ENCODE measurements around the gene CRYGS.
"Not testable (repeated sequence)": the region's sequence is repeated elsewhere in the genome, so short reads cannot be mapped to it uniquely, and the experiment has no call there.

CRYGS gene

GRCh38 chr3:186532598-186533072, 11.5 kb downstream of the CRYGS start:
- Histone ChIP-seq H3K4me1 (ENCODE audit: control insufficient read depth in 2 of 2, insufficient read depth in 2 of 2, low read length in 2 of 2) (no peaks in the 10 kb centered on the region), H3K9ac (ENCODE audit: low read depth in 1 of 2, low read length in 2 of 2) (no peak overlapping the region), H3K4me3 (ENCODE audit: low read length in 2 of 2) (no peak overlapping the region), H3K36me3 (ENCODE audit: control insufficient read depth in 2 of 2, insufficient read depth in 2 of 2, low read length in 2 of 2) (no peaks in the 10 kb centered on the region), H3K27me3 (ENCODE audit: control insufficient read depth in 2 of 2, insufficient read depth in 2 of 2, low read length in 2 of 2) (no peaks in the 10 kb centered on the region), H3K9me3 (ENCODE audit: control insufficient read depth in 2 of 2, low read length in 2 of 2) (no peaks in the 10 kb centered on the region), H3K27ac (ENCODE audit: low read depth in 2 of 2, low read length in 2 of 2) (no peak overlapping the region)

- H3K36me3 ChIP-seq (ENCODE audit: control insufficient read depth in 2 of 2, insufficient read depth in 2 of 2, low read length in 2 of 2); H3K9me3 ChIP-seq (ENCODE audit: control insufficient read depth in 2 of 2, low read length in 2 of 2); H3K4me1 ChIP-seq (ENCODE audit: control insufficient read depth in 2 of 2, insufficient read depth in 2 of 2, low read length in 2 of 2); H3K4me3 ChIP-seq (ENCODE audit: low read length in 2 of 2); H3K9ac ChIP-seq (ENCODE audit: low read depth in 1 of 2, low read length in 2 of 2); H3K27ac ChIP-seq (ENCODE audit: low read depth in 2 of 2, low read length in 2 of 2); H3K27me3 ChIP-seq (ENCODE audit: control insufficient read depth in 2 of 2, insufficient read depth in 2 of 2, low read length in 2 of 2): not testable (repeated sequence)
Measured at GRCh38 chr3:186531694-186532093, 12.5 kb downstream of the CRYGS start.

- no peaks in the 10 kb centered on the region for H3K4me1 ChIP-seq (ENCODE audit: control insufficient read depth in 2 of 2, insufficient read depth in 2 of 2, low read length in 2 of 2)
Measured at GRCh38 chr3:186530415-186530814, 13.8 kb downstream of the CRYGS start.

GRCh38 chr3:186529201-186529999, 14.8 kb downstream of the CRYGS start:
- no peaks in the 10 kb centered on the region for H3K9me3 ChIP-seq (ENCODE audit: control insufficient read depth in 2 of 2, low read length in 2 of 2)
- H3K4me3 ChIP-seq (ENCODE audit: low read length in 2 of 2) = no peak overlapping the region
- no peaks in the 10 kb centered on the region for H3K4me1 ChIP-seq (ENCODE audit: control insufficient read depth in 2 of 2, insufficient read depth in 2 of 2, low read length in 2 of 2)
- no peaks in the 10 kb centered on the region for H3K36me3 ChIP-seq (ENCODE audit: control insufficient read depth in 2 of 2, insufficient read depth in 2 of 2, low read length in 2 of 2)
- no peaks in the 10 kb centered on the region for H3K27me3 ChIP-seq (ENCODE audit: control insufficient read depth in 2 of 2, insufficient read depth in 2 of 2, low read length in 2 of 2)
- H3K27ac ChIP-seq (ENCODE audit: low read depth in 2 of 2, low read length in 2 of 2) = no peak overlapping the region
- H3K9ac ChIP-seq (ENCODE audit: low read depth in 1 of 2, low read length in 2 of 2) = no peak overlapping the region

More at GRCh38 chr3:186530415-186530814, 13.8 kb downstream of the CRYGS start:
- no peak overlapping the region for H3K27ac ChIP-seq (ENCODE audit: low read depth in 2 of 2, low read length in 2 of 2)
- no peaks in the 10 kb centered on the region for H3K9me3 ChIP-seq (ENCODE audit: control insufficient read depth in 2 of 2, low read length in 2 of 2)
- no peaks in the 10 kb centered on the region for H3K27me3 ChIP-seq (ENCODE audit: control insufficient read depth in 2 of 2, insufficient read depth in 2 of 2, low read length in 2 of 2)
- H3K36me3 ChIP-seq (ENCODE audit: control insufficient read depth in 2 of 2, insufficient read depth in 2 of 2, low read length in 2 of 2) = no peaks in the 10 kb centered on the region
- H3K9ac ChIP-seq (ENCODE audit: low read depth in 1 of 2, low read length in 2 of 2) = no peak overlapping the region
- H3K4me3 ChIP-seq (ENCODE audit: low read length in 2 of 2) = no peak overlapping the region

- H3K4me1 ChIP-seq (ENCODE audit: control insufficient read depth in 2 of 2, insufficient read depth in 2 of 2, low read length in 2 of 2) = no peaks in the 10 kb centered on the region
- H3K27me3 ChIP-seq (ENCODE audit: control insufficient read depth in 2 of 2, insufficient read depth in 2 of 2, low read length in 2 of 2) = no peaks in the 10 kb centered on the region
- no peaks in the 10 kb centered on the region for H3K9me3 ChIP-seq (ENCODE audit: control insufficient read depth in 2 of 2, low read length in 2 of 2)
Measured at GRCh38 chr3:186526256-186526606, 17.9 kb downstream of the CRYGS start.

GRCh38 chr3:186525369-186526255, 18.6 kb downstream of the CRYGS start:
- H3K9ac ChIP-seq (ENCODE audit: low read depth in 1 of 2, low read length in 2 of 2) = no peak overlapping the region
- H3K27ac ChIP-seq (ENCODE audit: low read depth in 2 of 2, low read length in 2 of 2) = no peak overlapping the region
- no peak overlapping the region for H3K4me3 ChIP-seq (ENCODE audit: low read length in 2 of 2)
- H3K36me3 ChIP-seq (ENCODE audit: control insufficient read depth in 2 of 2, insufficient read depth in 2 of 2, low read length in 2 of 2) = no peaks in the 10 kb centered on the region
- H3K4me1 ChIP-seq (ENCODE audit: control insufficient read depth in 2 of 2, insufficient read depth in 2 of 2, low read length in 2 of 2) = no peaks in the 10 kb centered on the region
- no peaks in the 10 kb centered on the region for H3K27me3 ChIP-seq (ENCODE audit: control insufficient read depth in 2 of 2, insufficient read depth in 2 of 2, low read length in 2 of 2)
- H3K9me3 ChIP-seq (ENCODE audit: control insufficient read depth in 2 of 2, low read length in 2 of 2) = no peaks in the 10 kb centered on the region

More at GRCh38 chr3:186526256-186526606, 17.9 kb downstream of the CRYGS start:
- no peak overlapping the region for H3K4me3 ChIP-seq (ENCODE audit: low read length in 2 of 2)
- H3K27ac ChIP-seq (ENCODE audit: low read depth in 2 of 2, low read length in 2 of 2) = no peak overlapping the region
- no peak overlapping the region for H3K9ac ChIP-seq (ENCODE audit: low read depth in 1 of 2, low read length in 2 of 2)
- no peaks in the 10 kb centered on the region for H3K36me3 ChIP-seq (ENCODE audit: control insufficient read depth in 2 of 2, insufficient read depth in 2 of 2, low read length in 2 of 2)

GRCh38 chr3:186524616-186525015, 19.6 kb downstream of the CRYGS start:
- Histone ChIP-seq H3K27me3 (ENCODE audit: control insufficient read depth in 2 of 2, insufficient read depth in 2 of 2, low read length in 2 of 2) (no peaks in the 10 kb centered on the region), H3K27ac (ENCODE audit: low read depth in 2 of 2, low read length in 2 of 2) (no peak overlapping the region), H3K9ac (ENCODE audit: low read depth in 1 of 2, low read length in 2 of 2) (no peak overlapping the region), H3K9me3 (ENCODE audit: control insufficient read depth in 2 of 2, low read length in 2 of 2) (no peaks in the 10 kb centered on the region), H3K4me1 (ENCODE audit: control insufficient read depth in 2 of 2, insufficient read depth in 2 of 2, low read length in 2 of 2) (no peaks in the 10 kb centered on the region), H3K36me3 (ENCODE audit: control insufficient read depth in 2 of 2, insufficient read depth in 2 of 2, low read length in 2 of 2) (no peaks in the 10 kb centered on the region), H3K4me3 (ENCODE audit: low read length in 2 of 2) (no peak overlapping the region)

- no peak overlapping the region for H3K4me3 ChIP-seq (ENCODE audit: low read length in 2 of 2)
- no peak overlapping the region for H3K27ac ChIP-seq (ENCODE audit: low read depth in 2 of 2, low read length in 2 of 2)
- no peaks in the 10 kb centered on the region for H3K27me3 ChIP-seq (ENCODE audit: control insufficient read depth in 2 of 2, insufficient read depth in 2 of 2, low read length in 2 of 2)
- H3K4me1 ChIP-seq (ENCODE audit: control insufficient read depth in 2 of 2, insufficient read depth in 2 of 2, low read length in 2 of 2) = no peaks in the 10 kb centered on the region
- H3K9me3 ChIP-seq (ENCODE audit: control insufficient read depth in 2 of 2, low read length in 2 of 2) = no peaks in the 10 kb centered on the region
- H3K36me3 ChIP-seq (ENCODE audit: control insufficient read depth in 2 of 2, insufficient read depth in 2 of 2, low read length in 2 of 2) = no peaks in the 10 kb centered on the region
- no peak overlapping the region for H3K9ac ChIP-seq (ENCODE audit: low read depth in 1 of 2, low read length in 2 of 2)
Measured at GRCh38 chr3:186523434-186523833, 20.7 kb downstream of the CRYGS start.

GRCh38 chr3:186523022-186523421, 21.2 kb downstream of the CRYGS start:
- Histone ChIP-seq H3K9me3 (ENCODE audit: control insufficient read depth in 2 of 2, low read length in 2 of 2) (no peaks in the 10 kb centered on the region), H3K9ac (ENCODE audit: low read depth in 1 of 2, low read length in 2 of 2) (no peak overlapping the region), H3K27me3 (ENCODE audit: control insufficient read depth in 2 of 2, insufficient read depth in 2 of 2, low read length in 2 of 2) (no peaks in the 10 kb centered on the region), H3K27ac (ENCODE audit: low read depth in 2 of 2, low read length in 2 of 2) (no peak overlapping the region), H3K36me3 (ENCODE audit: control insufficient read depth in 2 of 2, insufficient read depth in 2 of 2, low read length in 2 of 2) (no peaks in the 10 kb centered on the region), H3K4me3 (ENCODE audit: low read length in 2 of 2) (no peak overlapping the region), H3K4me1 (ENCODE audit: control insufficient read depth in 2 of 2, insufficient read depth in 2 of 2, low read length in 2 of 2) (no peaks in the 10 kb centered on the region)

All from mucosa of rectum (tissue), 2 donors.